Germinal center (tissue), 1 donor: ENCODE measurements around the gene EXD3.
A peak's percentile ranks its signal among the peaks of the same experiment; 100 is the strongest.
"Not testable (repeated sequence)": the region's sequence is repeated elsewhere in the genome, so short reads cannot be mapped to it uniquely, and the experiment has no call there.

Source experiments
- DNase-seq: peaks from one replicate; pipeline ENCODE4 v3.0.0; 2012; ENCODE audit warnings: mixed read lengths, low spot score

Gene EXD3

GRCh38 chr9:137459152-137459600, 36.2 kb upstream of the EXD3 start, which contains the start of gene NSMF:
Gene NSMF (minus strand): TSS chr9:137459334. CDS start chr9:137459102, 232 bp downstream.
- peak; percentile 100 for DNase-seq

- no peak for DNase-seq
Measured at GRCh38 chr9:137458194-137459151, 35.5 kb upstream of the EXD3 start.

- no peak for DNase-seq
Measured at GRCh38 chr9:137457406-137458193, 34.6 kb upstream of the EXD3 start.

GRCh38 chr9:137456864-137457405, 34.0 kb upstream of the EXD3 start:
- no peak for DNase-seq

GRCh38 chr9:137456061-137456863, 33.3 kb upstream of the EXD3 start:
- no peak for DNase-seq

- DNase-seq: no peak
Measured at GRCh38 chr9:137455359-137455991, 32.5 kb upstream of the EXD3 start.

GRCh38 chr9:137454597-137455358, 31.8 kb upstream of the EXD3 start:
- DNase-seq: no peak

- DNase-seq: peak; percentile 72
Measured at GRCh38 chr9:137454145-137454596, 31.2 kb upstream of the EXD3 start.

- peak; percentile 88 for DNase-seq
Measured at GRCh38 chr9:137453643-137454081, 30.7 kb upstream of the EXD3 start.

- no peak for DNase-seq
Measured at GRCh38 chr9:137452761-137453642, 30.0 kb upstream of the EXD3 start.

GRCh38 chr9:137452006-137452760, 29.2 kb upstream of the EXD3 start:
- no peak for DNase-seq

GRCh38 chr9:137451264-137452005, 28.5 kb upstream of the EXD3 start:
- DNase-seq: not testable (repeated sequence)

- not testable (repeated sequence) for DNase-seq
Measured at GRCh38 chr9:137450539-137451222, 27.7 kb upstream of the EXD3 start.

GRCh38 chr9:137449931-137450538, 27.1 kb upstream of the EXD3 start:
- no peak for DNase-seq

GRCh38 chr9:137449081-137449844, 26.3 kb upstream of the EXD3 start:
- no peak for DNase-seq

GRCh38 chr9:137448602-137448962, 25.6 kb upstream of the EXD3 start:
- DNase-seq: no peak
